Lower leg skin (tissue), 4 donors: ENCODE measurements around the gene SSTR3. TPM values are rescaled to one million over a fixed set of nuclear protein-coding genes. Genes with fewer than 3 reads are reported as not detected.
"Not testable (repeated sequence)": the region's sequence is repeated elsewhere in the genome, so short reads cannot be mapped to it uniquely, and the experiment has no call there.

Source experiments
- DNase-seq, 2 donors: peaks; one replicate each; pipeline ENCODE4 v3.0.0-alpha.2; 2019; ENCODE audit warnings: low spot score in 2 of 2
- H3K4me3 ChIP-seq: fragments of 200-600 bp; sonication (generic); 2 replicates; pipeline ENCODE4 v1.5.1; 2017; ENCODE audit warnings: mild to moderate bottlenecking, low read depth; ENCODE audit not compliant: poor library complexity, severe bottlenecking
- POLR2A ChIP-seq, 2 donors: fragments of 450-650 bp; IDR thresholded peaks; one replicate each; pipeline ENCODE4 v1.6.1; 2016 to 2017; ENCODE audit warnings: antibody characterized with exemption in 2 of 2, mild to moderate bottlenecking in 1 of 2, moderate library complexity in 1 of 2
- WGBS, 2 donors: methylation state at CpG; one replicate each; pipeline ENCODE4 v1.1.5; 2018; 5-methylcytosine and 5-hydroxymethylcytosine counted together
- intact Hi-C: fragments of 100-400 bp; cut with DNase I; formaldehyde crosslinking; loops from one replicate; pipeline ENCODE4 v1.15.0; 2023; ENCODE audit warnings: low total_unique reads
- total RNA-seq, 4 donors: library from RNA; depleted of rRNA; stranded (reverse); fragments of >200 nt; gene quantifications; one replicate each; pipeline ENCODE4 v1.1.0, GENCODE V29; 2016
- TF ChIP-seq, protein P1 (sequence below), 3 donors: fragments of 450-650 bp; IDR thresholded peaks; one replicate each; pipeline ENCODE4 v1.5.1; 2016; ENCODE audit warnings: antibody characterized with exemption in 3 of 3, mild to moderate bottlenecking in 3 of 3, moderate library complexity in 2 of 3

The SSTR3 gene
- total RNA-seq, 4 donors from 2014 or later: not detected

DNA sequence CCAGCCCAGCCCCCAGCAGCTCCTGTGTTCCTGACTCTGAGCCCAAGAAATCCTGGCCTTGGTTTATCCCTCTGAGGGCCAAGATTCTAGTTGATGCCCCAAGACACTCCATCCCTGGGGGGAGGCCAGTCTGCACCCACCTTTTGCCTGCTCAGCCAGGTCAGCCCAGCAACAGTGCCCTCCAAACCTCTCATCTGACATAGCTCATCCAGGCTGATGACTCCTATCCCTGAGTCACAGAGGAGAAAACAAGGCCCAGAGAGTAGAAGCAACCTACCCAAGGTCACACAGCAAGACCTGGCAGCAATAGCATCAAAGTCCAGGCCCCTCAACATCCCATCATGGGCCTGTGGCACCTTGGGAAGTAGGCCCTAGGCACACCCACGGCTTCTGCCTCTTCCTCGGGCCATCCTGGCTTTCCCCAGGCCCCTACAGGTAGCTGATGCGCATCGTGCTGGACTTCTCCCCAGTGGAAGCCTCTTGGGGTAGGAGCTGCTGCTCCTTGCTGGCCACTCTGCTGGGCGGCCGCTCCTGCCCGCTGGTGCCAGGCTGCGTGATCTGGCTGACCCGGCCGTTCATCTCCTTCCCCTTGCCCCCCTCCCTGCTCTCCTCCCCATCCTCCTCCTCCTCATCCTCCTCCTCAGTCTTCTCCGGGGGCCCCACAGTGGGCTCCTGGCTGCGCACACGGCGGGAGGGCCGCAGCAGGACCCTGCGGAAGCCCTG, 6.0 kb downstream of the SSTR3 start:
- WGBS, 2 donors: 89 to 91% methylated on average over 16 of the region's 16 CpGs
- TF ChIP-seq, protein P1, sequence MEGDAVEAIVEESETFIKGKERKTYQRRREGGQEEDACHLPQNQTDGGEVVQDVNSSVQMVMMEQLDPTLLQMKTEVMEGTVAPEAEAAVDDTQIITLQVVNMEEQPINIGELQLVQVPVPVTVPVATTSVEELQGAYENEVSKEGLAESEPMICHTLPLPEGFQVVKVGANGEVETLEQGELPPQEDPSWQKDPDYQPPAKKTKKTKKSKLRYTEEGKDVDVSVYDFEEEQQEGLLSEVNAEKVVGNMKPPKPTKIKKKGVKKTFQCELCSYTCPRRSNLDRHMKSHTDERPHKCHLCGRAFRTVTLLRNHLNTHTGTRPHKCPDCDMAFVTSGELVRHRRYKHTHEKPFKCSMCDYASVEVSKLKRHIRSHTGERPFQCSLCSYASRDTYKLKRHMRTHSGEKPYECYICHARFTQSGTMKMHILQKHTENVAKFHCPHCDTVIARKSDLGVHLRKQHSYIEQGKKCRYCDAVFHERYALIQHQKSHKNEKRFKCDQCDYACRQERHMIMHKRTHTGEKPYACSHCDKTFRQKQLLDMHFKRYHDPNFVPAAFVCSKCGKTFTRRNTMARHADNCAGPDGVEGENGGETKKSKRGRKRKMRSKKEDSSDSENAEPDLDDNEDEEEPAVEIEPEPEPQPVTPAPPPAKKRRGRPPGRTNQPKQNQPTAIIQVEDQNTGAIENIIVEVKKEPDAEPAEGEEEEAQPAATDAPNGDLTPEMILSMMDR (IDR thresholded peaks at IDR 0.05): no peak
- TF ChIP-seq POLR2A (IDR thresholded peaks at IDR 0.05): no peak
- intact Hi-C loops: no loop called here
- H3K4me3 ChIP-seq: no peak overlapping the region
- no peak for DNase-seq

DNA sequence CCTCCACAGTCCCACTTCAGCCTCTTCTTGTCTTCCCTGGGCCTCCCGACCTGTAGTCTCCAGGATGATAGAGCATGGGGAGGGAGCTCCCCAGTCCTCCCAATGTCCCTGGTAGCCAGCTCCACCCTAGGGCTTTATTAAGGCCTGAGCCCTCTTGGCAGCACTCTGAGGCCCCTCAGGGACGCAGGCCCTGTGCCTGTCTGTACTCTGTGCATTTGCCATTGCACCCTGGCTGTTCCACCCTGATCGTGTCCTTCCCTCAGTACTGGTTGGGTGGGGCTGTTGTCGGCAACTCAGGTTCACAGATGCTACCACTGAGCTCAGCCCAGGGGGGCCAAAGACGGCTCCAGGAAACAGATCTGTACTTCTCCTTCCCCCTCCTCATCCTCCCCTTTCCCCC, 7.2 kb downstream of the SSTR3 start:
- WGBS, 2 donors: 82% methylated on average over 5 of the region's 5 CpGs
- no peak for DNase-seq
- intact Hi-C loops: no loop called here
- no peak overlapping the region for H3K4me3 ChIP-seq
- TF ChIP-seq POLR2A (IDR thresholded peaks at IDR 0.05): no peak
- TF ChIP-seq, protein P1 (IDR thresholded peaks at IDR 0.05): no peak

DNA sequence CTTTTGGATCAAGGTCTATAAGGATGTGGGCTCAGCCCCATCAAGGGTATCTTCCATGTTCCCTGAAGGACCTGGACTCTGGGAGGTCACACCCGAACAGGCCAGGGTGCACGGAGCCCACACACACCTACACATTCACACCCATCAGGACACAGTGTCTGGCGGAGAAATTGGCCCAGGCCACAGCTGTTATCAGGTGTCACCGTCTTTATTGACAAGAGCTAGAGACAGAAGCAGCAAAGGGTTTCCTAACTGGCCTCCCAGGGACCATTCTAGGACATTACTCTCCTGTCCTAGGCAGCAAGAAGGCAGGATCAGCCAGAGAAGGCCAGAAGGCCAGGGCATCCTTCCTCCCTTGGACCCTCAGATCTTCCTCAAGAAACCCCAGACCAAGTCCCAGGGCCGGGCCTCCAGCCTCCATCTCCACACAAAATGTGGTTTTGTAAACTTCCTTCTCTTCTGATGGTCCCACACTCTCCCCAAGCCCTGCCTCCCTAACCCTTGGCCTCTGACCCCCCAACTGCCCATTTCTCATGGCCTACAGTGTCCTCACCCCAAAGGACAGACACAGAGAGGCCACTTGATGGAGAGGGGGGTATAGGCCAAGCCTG, 8.1 kb downstream of the SSTR3 start:
- DNase-seq: no peak
- no peak for TF ChIP-seq POLR2A (IDR thresholded peaks at IDR 0.05)
- intact Hi-C loops: no loop called here
- H3K4me3 ChIP-seq: no peak overlapping the region
- WGBS, 2 donors: 92 to 93% methylated on average over 5 of the region's 5 CpGs

DNA sequence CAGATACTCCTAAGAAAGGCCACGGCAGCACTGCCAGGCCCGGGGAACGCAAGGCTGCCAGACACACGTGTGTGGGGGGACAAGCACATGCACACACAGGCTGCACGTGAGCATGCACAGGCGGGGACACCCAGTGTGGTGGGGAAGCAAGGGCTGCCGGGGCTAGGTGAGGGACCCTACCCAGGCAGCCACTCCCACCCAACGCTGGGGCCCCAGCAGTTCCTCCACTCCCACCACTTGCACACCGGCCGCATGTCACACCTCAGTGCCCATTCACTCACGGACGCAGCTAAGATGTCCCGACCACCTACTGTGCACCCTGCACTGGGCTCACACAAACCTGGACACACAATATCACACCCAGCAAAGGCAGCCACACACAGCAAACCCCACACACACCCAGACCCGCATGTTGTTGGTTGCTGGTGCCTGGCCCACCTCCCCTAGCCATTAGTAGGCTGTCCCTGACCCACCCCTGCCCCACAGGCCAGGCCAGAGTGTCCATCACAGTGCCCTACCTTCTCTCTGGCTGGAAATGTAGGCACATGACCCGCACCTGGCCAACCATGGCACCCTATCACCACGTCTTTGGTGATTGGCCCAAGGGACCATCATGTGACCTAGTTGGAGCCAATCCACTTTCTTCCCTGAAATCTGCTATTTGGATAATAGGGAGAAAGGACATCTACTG, 8.8 kb downstream of the SSTR3 start:
- no peak for TF ChIP-seq POLR2A (IDR thresholded peaks at IDR 0.05)
- TF ChIP-seq, protein P1 (IDR thresholded peaks at IDR 0.05): no peak
- no peak for DNase-seq
- WGBS, 2 donors: 80 to 81% methylated on average over 16 of the region's 16 CpGs
- intact Hi-C loops: no loop called here
- H3K4me3 ChIP-seq: no peak overlapping the region

DNA sequence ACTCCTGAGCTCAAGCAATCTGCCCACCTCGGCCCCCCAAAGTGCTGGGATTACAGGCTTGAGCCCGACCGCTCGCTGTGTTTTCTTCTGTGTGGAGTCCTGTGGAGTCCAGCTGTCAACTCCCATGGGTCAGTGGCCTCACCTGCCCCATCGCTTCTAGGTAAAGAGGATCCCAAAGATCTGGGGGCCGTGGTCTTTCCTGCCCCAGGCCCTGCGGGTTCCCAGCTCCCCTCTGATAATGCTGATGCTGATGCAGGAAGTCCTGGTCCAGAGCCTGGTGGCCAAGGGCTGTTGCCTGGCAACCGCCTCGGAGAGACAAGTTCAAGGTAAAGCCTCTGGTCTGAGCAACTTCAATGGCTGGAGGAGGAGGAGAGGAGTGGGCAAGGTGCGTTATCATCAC, 9.6 kb downstream of the SSTR3 start:
- no peak for DNase-seq
- intact Hi-C loops: no loop called here
- no peak for TF ChIP-seq POLR2A (IDR thresholded peaks at IDR 0.05)
- TF ChIP-seq, protein P1 (IDR thresholded peaks at IDR 0.05): no peak
- no peak overlapping the region for H3K4me3 ChIP-seq
- 83 to 93% methylated on average over 10 of the region's 10 CpGs for WGBS, 2 donors

DNA sequence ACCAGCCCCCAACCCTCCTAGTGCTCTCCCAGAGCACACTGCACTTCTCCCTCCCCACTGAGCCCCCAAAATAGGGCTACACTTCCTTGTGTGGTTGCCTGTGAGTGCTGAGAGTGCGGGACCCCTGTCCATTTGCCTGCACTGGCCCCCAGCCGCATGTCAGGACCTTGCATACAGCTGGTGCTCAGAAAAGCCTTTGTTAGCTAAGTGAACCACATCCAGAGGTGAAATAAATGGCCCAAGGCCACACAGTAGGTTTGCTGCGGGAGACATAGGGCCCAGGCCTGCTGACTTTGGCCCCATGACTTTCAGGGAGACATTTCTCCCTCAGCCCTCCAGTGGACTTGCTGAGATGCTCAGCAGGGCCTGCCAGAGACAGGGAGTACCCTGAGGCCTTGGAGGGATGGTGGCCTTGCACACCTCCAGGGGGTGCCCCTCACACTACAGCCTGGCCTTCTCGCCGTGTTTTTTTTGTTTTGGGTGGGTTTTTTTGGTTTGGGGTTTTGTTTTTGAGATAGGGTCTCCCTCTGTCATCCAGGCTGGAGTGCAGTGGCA, 10.2 kb downstream of the SSTR3 start:
- no peak overlapping the region for H3K4me3 ChIP-seq
- TF ChIP-seq POLR2A (IDR thresholded peaks at IDR 0.05): no peak
- TF ChIP-seq, protein P1 (IDR thresholded peaks at IDR 0.05): no peak
- intact Hi-C loops: no loop called here
- WGBS, 2 donors: 85 to 90% methylated on average over 5 of the region's 5 CpGs
- DNase-seq: no peak

DNA sequence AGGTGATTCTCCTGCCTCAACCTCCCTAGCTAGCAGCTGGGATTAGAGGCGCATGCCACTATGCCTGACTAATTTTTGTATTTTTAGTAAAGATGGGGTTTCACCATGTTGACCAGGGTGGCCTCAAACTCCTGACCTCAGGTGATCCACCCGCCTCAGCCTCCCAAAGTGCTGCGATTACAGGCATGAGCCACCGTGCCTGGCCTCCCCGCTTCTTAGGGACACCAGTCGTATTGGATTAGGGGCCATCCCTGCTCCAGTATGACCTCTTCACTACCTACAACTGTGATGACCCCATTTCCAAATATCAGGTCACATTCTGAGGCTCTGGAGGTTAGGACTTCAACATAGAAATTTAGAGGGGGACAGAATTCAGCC, 10.8 kb downstream of the SSTR3 start:
- intact Hi-C loops, H3K4me3 ChIP-seq, DNase-seq: not testable (repeated sequence)
- 93 to 94% methylated on average over 6 of the region's 6 CpGs for WGBS, 2 donors
